Endometrial microvascular endothelial cells (primary cell): ENCODE data around the gene FH. TPM values are rescaled to one million over a fixed set of nuclear protein-coding genes. Genes with fewer than 3 reads are reported as not detected.

Source experiments
- in situ Hi-C: cut with HindIII; loops from 2 replicates; pipeline ENCODE4 v1.10.0; 2017; ENCODE audit warnings: low sequenced_read_pairs, low pct_unique_long_range_greater_than_20kb; ENCODE audit errors: inconsistent ontology term
- total RNA-seq: library from RNA; depleted of rRNA; stranded (reverse); fragments of >200 nt; gene quantifications from one replicate; pipeline ENCODE4 v1.2.3, GENCODE V29; 2015; ENCODE audit errors: inconsistent ontology term

FH gene
- total RNA-seq: 118 TPM

GRCh38 chr1:241519308-241520079 lies at the start of gene FH:
Gene FH, minus strand, starts transcription at chr1:241519755. Its CDS starts 33 bp downstream, at chr1:241519722.
- in situ Hi-C loops: no loop called here

- in situ Hi-C loops: no loop called here
Observed at GRCh38 chr1:241560849-241561187, 41.3 kb upstream of the FH start.

- in situ Hi-C loops: no loop called here
Observed at GRCh38 chr1:241560146-241560848, 40.7 kb upstream of the FH start.

- in situ Hi-C loops: no loop called here
Observed at GRCh38 chr1:241557551-241558193, 38.1 kb upstream of the FH start.

- in situ Hi-C loops: no loop called here
Observed at GRCh38 chr1:241557031-241557430, 37.5 kb upstream of the FH start.

- in situ Hi-C loops: no loop called here
Observed at GRCh38 chr1:241555526-241555925, 36.0 kb upstream of the FH start.

DNA sequence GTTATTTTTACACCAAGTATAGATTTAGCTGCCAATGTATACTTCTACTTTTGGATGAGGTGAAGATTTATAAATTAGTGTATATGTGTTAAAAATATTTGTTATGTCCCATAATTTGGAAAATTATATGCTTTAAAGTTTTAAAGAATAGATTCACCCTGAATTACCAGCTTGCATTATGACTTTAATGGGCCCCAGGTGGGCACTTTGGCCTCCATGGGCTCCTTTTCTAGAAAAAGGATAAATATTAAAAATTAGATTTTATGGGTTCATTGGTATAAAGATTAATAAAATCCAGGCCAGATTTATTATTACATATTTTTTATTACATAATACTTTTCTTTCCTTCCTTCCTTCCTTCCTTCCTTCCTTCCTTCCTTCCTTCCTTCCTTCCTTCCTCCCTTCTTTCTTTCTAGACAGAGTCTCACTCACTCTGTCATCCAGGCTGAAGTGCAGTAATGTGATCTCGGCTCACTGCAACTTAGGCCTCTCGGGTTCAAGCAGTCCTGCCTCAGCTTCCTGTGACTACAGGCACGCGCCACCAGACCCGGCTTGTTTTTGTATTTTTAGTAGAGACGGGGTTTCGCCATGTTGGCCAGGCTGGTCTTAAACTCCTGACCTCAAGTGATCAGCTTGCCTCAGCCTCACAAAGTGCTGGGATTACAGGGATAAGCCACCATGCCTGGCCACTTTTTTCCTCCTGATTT lies 34.5 kb upstream of the FH start:
- in situ Hi-C loops: no loop called here

DNA sequence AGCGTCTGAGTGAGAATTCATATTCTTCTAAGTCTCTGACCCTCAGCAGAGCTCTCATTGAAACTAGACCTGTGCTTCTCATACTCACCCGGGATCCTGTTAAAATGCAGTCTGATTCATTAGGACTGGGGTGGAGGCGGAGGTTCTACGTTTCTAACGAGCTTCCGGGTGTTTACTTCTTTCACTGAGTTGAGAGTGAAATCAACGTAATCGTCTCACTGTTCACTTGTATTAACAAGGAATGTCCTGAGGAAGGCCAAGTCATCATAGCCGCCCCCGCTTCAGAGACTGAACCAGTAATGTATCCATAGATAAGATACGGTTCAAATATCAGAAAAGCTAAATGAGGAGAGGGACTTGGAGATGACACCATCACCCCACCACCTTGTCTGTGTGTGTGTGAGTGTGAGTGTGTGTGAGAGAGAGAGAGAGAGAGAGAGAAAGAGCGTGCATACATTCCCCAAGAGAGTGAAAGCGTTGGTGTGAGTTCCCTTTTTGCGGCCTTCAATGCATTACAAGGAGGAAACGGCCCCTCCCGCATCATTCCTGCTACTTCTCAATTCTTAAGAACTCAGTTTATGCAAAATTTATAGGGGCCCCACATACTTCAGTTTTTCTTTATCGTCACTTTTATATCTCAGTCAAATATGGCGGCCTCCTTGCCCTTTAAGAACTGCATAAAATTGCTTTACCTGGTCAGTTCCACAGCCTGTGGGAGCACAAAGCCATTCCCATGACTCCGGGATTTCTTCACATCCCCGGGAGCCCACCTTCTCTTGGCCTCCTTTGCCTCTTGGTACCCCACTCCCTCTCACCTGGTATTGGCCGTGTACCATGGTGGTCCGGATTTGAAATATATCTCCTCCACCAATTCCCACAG lies 32.4 kb upstream of the FH start:
- in situ Hi-C loops: no loop called here

DNA sequence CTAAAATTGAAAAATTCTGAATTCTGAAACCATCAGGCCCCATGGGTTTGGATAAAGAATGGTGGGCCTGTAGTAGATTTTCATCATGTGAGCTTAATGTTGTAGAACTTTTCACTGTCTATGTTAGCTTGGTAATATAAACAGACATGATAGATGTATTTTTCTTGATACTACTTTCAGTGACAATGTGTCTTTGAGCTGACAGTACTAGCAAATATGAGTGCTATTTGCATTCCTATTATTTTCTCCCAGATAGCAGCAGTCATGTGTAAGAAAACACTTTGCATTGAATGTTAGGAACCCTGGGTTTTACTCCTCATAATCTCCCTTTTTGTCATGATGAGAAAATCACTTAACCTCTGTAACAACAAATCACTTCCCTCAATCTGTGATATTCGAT lies 30.8 kb upstream of the FH start:
- in situ Hi-C loops: no loop called here

DNA sequence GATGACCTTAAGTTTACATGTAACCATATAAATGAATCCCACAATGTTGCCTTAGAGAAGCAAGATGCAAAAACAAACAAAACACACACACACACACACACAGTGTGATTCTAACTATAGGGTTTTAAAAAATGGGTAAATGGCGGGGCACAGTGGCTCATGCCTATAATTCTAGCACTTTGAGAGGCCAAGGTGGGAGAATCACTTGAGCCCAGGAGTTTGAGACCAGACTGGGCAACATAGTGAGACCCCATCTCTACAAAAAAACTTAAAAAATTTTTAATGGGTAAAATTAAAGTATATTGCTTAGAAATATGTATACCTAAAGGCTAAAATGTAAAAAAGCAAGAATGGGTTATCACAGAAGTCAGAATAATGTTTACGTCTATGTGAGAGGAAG lies 28.5 kb upstream of the FH start:
- in situ Hi-C loops: no loop called here

DNA sequence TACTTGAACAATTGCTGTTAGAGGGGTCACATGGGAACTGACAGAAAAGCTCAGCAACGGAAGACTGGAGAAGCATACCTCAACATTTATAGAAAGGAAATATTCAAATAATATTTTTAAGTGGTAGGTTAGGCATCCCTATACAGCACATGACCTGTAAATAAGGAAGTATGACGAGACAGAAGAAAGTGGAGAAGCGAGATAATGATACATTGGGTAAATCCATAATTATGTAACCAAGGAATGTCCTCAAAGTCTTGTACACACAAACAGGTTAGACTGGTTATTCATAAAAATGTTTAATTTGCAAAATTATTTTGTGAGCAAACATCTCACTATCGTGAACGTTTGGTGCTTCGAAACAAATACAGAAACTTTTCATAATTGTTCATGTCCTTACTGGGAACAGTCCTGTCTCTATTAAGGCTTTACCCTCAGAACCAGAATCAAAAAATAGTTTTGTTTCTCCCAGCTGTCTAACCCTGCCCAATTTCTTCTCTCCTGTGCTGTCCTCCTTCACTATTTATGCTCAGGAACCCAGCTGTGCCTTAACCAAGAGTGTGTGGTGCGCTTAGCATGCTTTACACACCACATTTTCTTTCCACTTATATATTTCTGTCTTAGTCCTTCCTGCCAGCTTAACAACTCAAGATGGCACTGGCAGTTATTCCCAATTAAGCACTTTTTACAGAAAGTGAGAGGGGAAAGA lies 22.8 kb upstream of the FH start:
- in situ Hi-C loops: no loop called here

GRCh38 chr1:241536969-241537368 lies 17.4 kb upstream of the FH start:
- in situ Hi-C loops: no loop called here

GRCh38 chr1:241536304-241536703 lies 16.7 kb upstream of the FH start:
- in situ Hi-C loops: no loop called here

DNA sequence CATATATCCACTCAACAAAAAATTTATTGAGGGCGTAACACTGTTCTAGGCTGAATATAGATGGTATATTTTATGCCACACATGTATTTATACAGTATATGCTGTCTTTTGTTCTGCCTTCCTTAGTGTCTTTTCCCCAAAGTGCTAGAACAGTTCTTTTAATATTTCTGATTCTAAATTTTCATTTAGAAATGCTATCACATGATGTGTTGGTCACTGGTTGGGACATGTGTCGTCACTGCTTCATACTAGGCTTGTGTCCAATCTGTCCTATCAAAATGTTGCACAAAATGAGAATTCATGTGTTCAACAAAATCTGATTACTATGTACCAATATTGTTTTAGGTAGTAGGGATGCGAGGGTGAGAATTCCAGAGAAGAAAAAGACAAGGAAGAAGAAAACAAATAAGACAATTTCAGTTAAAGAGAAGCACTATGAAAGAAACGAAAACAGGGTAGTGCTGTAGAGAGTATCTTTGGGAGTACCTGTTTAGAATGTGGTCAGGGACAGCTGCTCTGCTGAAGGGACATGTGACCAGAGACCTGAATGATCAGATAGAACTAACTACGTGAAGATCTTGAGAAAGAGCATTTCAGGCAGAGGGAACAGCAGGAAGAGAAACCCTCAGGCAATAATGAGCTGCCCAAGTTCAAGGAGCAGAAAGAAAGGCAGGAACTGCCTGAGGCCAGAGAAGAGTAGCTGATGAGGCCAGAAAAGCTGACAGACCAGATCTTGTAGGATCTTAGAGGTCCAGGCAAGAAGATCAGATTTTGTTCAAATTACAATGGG lies 14.0 kb upstream of the FH start:
- in situ Hi-C loops: no loop called here

DNA sequence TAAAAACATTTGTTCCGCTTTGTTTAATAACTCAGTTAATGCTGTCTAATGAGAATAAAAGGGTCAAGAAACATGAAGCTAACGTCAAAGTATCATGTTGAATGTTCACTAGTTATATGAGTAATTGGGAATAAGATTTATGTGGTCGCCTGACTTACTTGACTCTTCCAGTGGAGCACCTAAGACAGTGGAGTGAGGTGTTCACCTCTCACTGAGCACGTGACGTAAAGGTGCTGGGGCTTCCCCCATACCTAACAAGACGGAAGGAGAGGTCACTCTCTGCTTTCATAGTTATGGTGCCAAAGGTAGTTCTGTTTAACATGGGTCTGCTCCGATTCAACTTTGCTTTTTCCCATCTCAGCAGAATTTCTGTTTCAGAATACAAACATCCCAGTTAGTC lies 13.3 kb upstream of the FH start:
- in situ Hi-C loops: no loop called here

- in situ Hi-C loops: no loop called here
Observed at GRCh38 chr1:241532162-241532531, 12.6 kb upstream of the FH start, which contains the start of gene KMO. Gene KMO, plus strand, starts transcription at chr1:241532378. Its CDS starts 67 bp downstream, at chr1:241532445.
